WERI-Rb-1 (cell line): ENCODE results near the gene PHACTR3.

Experiments
- DNase-seq: peaks from one replicate; pipeline ENCODE4 v3.0.0-alpha.2; 2020
- H3K27ac ChIP-seq: fragments of 250-450 bp; sonication (Bioruptor Pico); 2 replicates; pipeline ENCODE4 v1.5.1; 2020; ENCODE audit warnings: mild to moderate bottlenecking, moderate library complexity
- H3K27me3 ChIP-seq: fragments of 250-450 bp; sonication (Bioruptor Pico); 2 replicates; pipeline ENCODE4 v1.5.1; 2021; ENCODE audit warnings: mild to moderate bottlenecking, low read depth, moderate library complexity; ENCODE audit not compliant: insufficient read depth, severe bottlenecking
- H3K36me3 ChIP-seq: fragments of 250-450 bp; sonication (Bioruptor Pico); 2 replicates; pipeline ENCODE4 v1.5.1; 2020; ENCODE audit warnings: mild to moderate bottlenecking, moderate library complexity
- H3K4me3 ChIP-seq: 2 replicates; pipeline ENCODE4 v1.5.1; 2011; ENCODE audit warnings: low read depth, mild to moderate bottlenecking, control low read depth, low read length
- H3K9me3 ChIP-seq: fragments of 250-450 bp; sonication (Bioruptor Pico); 2 replicates; pipeline ENCODE4 v1.5.1; 2021; ENCODE audit warnings: mild to moderate bottlenecking, moderate library complexity; ENCODE audit not compliant: severe bottlenecking
- TF ChIP-seq, protein P1 (sequence below): IDR thresholded peaks from 2 replicates; pipeline ENCODE4 v1.5.1; 2011; ENCODE audit warnings: low read depth, mild to moderate bottlenecking, control low read depth, inconsistent platforms, low read length

The PHACTR3 gene

DNA sequence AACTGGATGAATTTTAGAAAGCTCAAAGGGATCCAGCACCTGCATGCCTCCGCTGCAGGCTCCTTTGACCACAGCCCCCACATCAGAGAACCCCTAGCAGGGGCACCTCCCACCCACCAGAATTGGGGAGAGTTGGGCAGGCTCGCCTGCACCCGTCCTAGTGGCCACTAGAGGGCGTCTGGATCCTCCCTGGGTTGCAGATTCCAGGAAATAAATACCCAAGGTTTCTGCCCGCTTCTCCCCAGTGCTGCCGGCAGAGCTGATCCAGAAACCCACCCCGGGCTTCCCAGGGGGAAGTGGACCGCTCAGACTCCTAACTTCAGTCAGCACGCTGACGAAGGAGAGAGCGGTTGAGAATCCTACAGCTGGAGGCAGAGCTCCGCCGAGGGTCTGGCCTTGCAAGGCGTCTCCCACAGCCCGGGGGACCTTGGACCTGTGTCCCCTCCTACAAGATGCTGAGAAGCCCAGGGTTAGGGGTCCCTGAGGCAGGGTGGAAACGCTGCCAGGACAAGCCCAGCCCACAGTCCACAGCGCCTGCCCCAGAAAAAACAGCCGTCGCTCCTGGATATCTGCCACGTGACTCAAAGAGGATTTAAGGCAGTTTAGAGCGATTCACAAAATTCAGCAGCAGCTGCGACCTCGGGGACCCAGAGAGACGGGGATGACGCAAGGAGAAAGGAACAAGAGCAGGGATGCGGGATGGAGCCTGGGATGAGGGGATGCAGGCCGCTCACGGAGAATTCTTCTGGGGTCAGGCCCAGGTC, 32.6 kb upstream of the PHACTR3 start:
- H3K36me3 ChIP-seq, result no peaks in the 10 kb centered on the region
- DNase-seq, result peak; percentile 54
- H3K27me3 ChIP-seq, result peaks cover 96% of the 10 kb centered on the region
- TF ChIP-seq, protein P1, sequence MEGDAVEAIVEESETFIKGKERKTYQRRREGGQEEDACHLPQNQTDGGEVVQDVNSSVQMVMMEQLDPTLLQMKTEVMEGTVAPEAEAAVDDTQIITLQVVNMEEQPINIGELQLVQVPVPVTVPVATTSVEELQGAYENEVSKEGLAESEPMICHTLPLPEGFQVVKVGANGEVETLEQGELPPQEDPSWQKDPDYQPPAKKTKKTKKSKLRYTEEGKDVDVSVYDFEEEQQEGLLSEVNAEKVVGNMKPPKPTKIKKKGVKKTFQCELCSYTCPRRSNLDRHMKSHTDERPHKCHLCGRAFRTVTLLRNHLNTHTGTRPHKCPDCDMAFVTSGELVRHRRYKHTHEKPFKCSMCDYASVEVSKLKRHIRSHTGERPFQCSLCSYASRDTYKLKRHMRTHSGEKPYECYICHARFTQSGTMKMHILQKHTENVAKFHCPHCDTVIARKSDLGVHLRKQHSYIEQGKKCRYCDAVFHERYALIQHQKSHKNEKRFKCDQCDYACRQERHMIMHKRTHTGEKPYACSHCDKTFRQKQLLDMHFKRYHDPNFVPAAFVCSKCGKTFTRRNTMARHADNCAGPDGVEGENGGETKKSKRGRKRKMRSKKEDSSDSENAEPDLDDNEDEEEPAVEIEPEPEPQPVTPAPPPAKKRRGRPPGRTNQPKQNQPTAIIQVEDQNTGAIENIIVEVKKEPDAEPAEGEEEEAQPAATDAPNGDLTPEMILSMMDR, result peak; percentile 89
- H3K27ac ChIP-seq, result no peak overlapping the region
- H3K9me3 ChIP-seq, result no peaks in the 10 kb centered on the region
- H3K4me3 ChIP-seq, result peak overlapping the region; percentile 36

- TF ChIP-seq, protein P1, result no peak
Measured at GRCh38 chr20:59572515-59572914, 31.8 kb upstream of the PHACTR3 start.

DNA sequence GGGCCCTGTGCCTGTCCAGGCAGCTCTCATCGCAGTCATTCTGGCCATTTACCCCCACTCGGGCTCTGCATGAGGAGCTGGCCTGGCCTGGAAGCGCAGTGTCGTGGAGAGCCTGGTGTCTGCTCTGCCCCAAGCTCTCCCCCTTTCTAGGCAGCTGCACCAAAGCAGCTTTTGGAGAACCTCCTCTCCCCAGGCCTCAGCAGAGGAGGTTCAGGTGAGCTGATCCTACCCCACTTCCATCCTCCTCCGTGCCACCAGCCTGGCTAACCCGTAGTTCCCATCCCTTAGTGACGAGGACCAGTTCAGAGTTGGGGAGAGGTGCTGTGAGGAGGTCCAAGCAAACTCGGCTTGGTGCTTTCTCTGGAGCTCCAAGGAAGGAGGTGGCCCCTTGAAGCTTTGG, 30.5 kb upstream of the PHACTR3 start:
- TF ChIP-seq, protein P1, result no peak
- no peak overlapping the region for H3K4me3 ChIP-seq
- H3K36me3 ChIP-seq, result no peaks in the 10 kb centered on the region
- peaks cover 93% of the 10 kb centered on the region for H3K27me3 ChIP-seq
- H3K27ac ChIP-seq, result no peak overlapping the region
- DNase-seq, result no peak
- H3K9me3 ChIP-seq, result no peaks in the 10 kb centered on the region

More at GRCh38 chr20:59572515-59572914, 31.8 kb upstream of the PHACTR3 start:
- Histone ChIP-seq H3K36me3 (no peaks in the 10 kb centered on the region), H3K27ac (no peak overlapping the region), H3K9me3 (no peaks in the 10 kb centered on the region), H3K27me3 (peaks cover 93% of the 10 kb centered on the region), H3K4me3 (no peak overlapping the region)
- no peak for DNase-seq

GRCh38 chr20:59574308-59574707, 30.0 kb upstream of the PHACTR3 start:
- Histone ChIP-seq H3K4me3 (no peak overlapping the region), H3K27ac (no peak overlapping the region), H3K36me3 (no peaks in the 10 kb centered on the region), H3K27me3 (peaks cover 93% of the 10 kb centered on the region), H3K9me3 (no peaks in the 10 kb centered on the region)
- TF ChIP-seq, protein P1, result no peak
- DNase-seq, result no peak

- Histone ChIP-seq H3K36me3 (no peaks in the 10 kb centered on the region), H3K27ac (no peak overlapping the region), H3K9me3 (no peaks in the 10 kb centered on the region), H3K4me3 (no peak overlapping the region), H3K27me3 (peaks cover 97% of the 10 kb centered on the region)
- TF ChIP-seq, protein P1, result no peak
- DNase-seq, result no peak
Measured at GRCh38 chr20:59575216-59575615, 29.1 kb upstream of the PHACTR3 start.

DNA sequence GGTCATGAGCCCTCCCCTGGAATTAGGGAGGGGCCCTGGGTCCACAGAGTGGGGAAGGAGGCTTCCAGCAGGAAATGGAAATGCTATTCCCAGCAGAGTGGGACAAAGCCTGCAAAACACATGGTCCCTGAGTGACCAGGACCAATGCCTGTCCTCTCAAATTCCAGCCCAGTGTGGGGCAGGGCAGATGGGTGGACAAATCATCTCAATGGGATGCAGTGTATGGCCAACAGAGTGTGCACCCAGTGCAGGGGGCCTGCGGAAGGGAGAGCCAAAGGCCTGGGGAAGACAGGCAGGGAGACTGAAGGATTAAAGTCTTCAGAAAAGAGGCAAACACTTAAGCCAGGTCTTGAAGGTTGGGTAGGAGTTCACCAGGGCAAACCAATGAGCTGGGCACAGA, 28.7 kb upstream of the PHACTR3 start:
- H3K27ac ChIP-seq, result no peak overlapping the region

More for the DNA sequence above, 28.7 kb upstream of the PHACTR3 start:
- Histone ChIP-seq H3K27me3 (peaks cover 97% of the 10 kb centered on the region), H3K9me3 (no peaks in the 10 kb centered on the region), H3K36me3 (no peaks in the 10 kb centered on the region), H3K4me3 (no peak overlapping the region)
- TF ChIP-seq, protein P1, result no peak
- no peak for DNase-seq
